22Rv1 (cell line): ENCODE data around the gene SESN3.

Experiments
- H3K27ac ChIP-seq: fragments of 450-650 bp; 2 replicates; pipeline ENCODE4 v1.5.1; 2017
- ZFX ChIP-seq: fragments of 450-650 bp; IDR thresholded peaks from 2 replicates; pipeline ENCODE4 v1.6.1; 2017; ENCODE audit warnings: antibody characterized with exemption, borderline replicate concordance
- TF ChIP-seq, protein P1 (sequence below): fragments of 450-650 bp; IDR thresholded peaks from 2 replicates; pipeline ENCODE4 v1.5.1; 2017; ENCODE audit warnings: mild to moderate bottlenecking

SESN3 gene

DNA sequence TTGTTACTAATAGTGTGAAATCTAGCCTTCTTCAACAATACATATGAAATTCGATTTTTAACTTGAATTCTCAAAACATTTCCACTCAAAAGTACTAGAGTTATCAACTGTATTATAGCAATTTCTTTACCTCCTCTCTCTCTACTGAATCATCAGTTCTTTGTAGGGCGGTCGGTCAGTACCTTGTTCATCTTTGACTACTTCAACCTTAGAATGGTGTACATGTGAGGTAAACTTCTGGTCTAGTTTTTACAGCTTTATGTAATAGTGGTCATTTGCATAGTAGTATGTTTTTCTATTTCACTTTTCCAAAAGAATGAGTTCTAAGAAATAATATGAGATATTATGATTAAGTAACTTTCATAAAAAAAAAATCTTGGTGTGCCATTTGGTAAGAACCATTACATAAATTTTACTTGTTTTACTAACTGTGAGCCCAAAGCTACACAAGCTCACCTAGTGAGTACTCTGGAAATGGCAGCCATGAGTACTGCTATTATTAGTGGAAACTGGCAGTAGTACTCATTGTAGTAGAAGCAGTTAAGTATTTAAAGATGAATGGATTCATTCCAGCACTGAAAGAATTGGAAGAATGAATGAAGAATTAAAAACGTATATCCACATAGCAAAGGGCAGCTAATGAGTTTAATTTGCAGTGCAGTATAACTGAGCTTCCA is 30.1 kb downstream of the SESN3 start:
- no peak overlapping the region for H3K27ac ChIP-seq
- no peak for TF ChIP-seq ZFX
- TF ChIP-seq, protein P1, sequence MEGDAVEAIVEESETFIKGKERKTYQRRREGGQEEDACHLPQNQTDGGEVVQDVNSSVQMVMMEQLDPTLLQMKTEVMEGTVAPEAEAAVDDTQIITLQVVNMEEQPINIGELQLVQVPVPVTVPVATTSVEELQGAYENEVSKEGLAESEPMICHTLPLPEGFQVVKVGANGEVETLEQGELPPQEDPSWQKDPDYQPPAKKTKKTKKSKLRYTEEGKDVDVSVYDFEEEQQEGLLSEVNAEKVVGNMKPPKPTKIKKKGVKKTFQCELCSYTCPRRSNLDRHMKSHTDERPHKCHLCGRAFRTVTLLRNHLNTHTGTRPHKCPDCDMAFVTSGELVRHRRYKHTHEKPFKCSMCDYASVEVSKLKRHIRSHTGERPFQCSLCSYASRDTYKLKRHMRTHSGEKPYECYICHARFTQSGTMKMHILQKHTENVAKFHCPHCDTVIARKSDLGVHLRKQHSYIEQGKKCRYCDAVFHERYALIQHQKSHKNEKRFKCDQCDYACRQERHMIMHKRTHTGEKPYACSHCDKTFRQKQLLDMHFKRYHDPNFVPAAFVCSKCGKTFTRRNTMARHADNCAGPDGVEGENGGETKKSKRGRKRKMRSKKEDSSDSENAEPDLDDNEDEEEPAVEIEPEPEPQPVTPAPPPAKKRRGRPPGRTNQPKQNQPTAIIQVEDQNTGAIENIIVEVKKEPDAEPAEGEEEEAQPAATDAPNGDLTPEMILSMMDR, result no peak

DNA sequence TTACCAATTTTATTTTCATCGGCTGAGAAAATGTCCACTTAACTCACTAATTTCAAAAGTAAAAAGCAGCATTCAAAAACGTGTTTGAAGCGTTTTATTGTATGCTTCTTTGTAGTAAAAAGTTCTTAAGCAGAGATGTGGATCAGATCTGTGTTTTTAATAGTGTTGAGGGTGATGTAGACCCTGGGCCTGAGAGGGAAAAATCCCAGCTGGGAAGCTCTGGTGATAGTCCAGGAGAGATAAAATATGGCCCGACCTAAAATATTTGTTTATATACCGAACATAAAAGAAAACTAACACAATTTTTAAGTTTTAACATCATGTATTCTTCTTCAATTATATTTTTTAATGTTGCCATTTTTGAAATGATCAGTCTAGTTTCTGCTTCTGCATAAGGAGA is 35.2 kb downstream of the SESN3 start:
- TF ChIP-seq ZFX, result no peak
- TF ChIP-seq, protein P1, result no peak
- no peak overlapping the region for H3K27ac ChIP-seq

DNA sequence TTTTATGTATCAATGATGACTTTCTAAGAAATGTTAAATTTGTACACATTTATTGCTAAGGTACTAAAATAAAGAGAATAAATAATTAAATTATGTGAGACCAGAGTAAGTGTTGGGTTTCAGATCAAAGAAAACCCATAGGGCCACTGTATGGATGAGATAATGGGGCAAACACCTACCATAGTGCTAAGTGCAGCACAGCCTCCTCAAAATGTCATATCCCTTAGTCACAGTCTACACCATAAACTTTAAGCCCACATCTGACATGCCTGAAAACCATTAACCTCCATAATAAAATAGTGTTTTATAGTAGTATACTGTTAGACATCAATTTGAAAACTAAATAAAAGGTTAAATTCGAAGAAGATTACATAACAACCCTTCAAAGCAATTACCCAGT is 37.5 kb downstream of the SESN3 start:
- no peak for TF ChIP-seq ZFX
- TF ChIP-seq, protein P1, result no peak
- no peak overlapping the region for H3K27ac ChIP-seq

DNA sequence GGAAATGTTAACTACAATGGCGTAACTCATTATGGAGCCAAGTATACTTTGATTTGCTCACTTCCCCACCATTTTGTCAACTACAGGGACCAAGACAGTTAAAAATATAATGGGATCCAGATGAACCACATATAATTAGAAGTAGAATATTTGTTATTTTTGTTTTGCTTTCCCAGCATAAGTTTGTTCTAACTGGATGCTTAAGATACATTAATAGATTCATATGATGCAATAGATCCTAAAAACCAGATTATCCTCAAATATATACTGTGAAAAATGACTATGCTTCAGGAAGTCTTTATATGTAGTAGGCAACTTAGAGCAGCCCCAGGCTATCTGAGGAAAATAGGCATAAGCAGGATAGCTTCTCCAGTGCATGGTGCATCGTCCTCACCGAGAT is 38.3 kb downstream of the SESN3 start:
- TF ChIP-seq, protein P1, result no peak
- no peak for TF ChIP-seq ZFX
- H3K27ac ChIP-seq, result no peak overlapping the region

DNA sequence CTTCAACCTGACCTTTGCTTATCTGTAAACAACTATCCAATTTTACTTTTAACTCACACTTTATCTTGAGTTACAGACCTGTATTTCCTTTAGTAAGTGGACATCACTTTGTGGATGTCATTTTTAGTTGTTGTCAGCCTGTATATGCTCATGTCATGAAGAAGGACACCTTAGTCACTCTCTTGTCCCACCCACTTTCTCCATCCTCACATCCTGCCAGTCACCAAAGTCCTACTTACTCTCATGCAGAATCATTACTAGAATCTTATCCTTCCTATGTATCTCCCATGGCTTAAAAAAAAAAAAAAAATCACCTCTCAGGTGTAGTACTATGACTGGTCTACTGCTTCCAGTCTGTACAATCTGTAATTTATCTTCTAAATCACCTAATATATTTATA is 43.3 kb downstream of the SESN3 start:
- H3K27ac ChIP-seq, result no peak overlapping the region
- TF ChIP-seq ZFX, result no peak
- TF ChIP-seq, protein P1, result no peak

DNA sequence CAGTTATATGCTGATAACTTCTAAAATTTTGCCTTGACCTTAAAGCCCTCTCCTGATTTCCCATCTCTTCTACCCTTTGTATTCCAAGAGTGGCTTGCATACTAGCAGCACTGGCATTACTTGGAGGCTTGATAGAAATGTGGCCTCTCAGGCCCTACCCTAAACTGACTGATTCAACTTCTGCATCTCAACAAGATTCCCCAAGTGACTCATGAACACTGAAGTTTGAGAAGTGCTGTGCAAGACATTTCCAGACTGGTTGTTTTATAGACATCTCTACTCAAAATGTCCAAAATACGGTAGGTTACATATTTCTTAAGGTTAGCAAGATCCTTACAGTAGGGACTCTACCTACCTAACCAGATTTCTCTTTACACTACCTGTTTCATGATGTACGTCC is 48.6 kb downstream of the SESN3 start:
- TF ChIP-seq, protein P1, result no peak
- no peak for TF ChIP-seq ZFX
- H3K27ac ChIP-seq, result no peak overlapping the region

DNA sequence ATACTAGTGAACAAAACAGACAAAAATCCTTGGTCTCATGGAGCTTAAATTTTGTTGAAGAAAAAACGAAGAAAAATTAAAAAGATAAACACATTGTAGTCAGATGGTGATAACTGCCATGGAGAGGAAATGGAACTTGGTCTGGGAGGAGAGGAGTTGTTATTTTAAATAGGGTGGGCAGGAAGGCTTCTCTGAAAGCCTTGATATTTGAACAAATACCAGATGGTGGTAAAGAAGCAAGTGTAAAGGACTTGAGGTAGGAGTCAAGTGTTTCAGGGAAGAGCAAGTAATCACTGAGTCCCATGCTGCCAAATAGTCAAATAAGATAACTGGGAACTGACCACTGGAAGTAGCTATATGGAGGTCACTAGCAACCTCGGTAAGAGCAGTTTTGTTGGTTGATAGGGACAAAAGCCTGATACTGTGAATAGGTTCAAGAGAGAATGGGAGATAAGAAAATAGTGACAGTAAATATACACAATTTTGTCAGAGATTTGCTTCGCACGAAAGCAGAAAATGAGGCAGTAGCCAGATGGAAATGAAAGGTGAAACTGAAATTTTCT is 55.1 kb downstream of the SESN3 start:
- TF ChIP-seq ZFX, result no peak
- TF ChIP-seq, protein P1, result no peak
- no peak overlapping the region for H3K27ac ChIP-seq
